Breast epithelium (tissue), 4 donors: ENCODE data around the gene SOHLH2. TPM values are rescaled to one million over a fixed set of nuclear protein-coding genes. Genes with fewer than 3 reads are reported as not detected.

Experiments
- DNase-seq, 2 donors: peaks; one replicate each; pipeline ENCODE4 v3.0.0-alpha.2; 2019; ENCODE audit warnings: low spot score in 2 of 2
- H3K27ac ChIP-seq, 2 donors: fragments of 200-600 bp; sonication (generic) in 1 of 2; one replicate each; pipeline ENCODE4 v1.5.1; 2016 to 2019; ENCODE audit warnings: mild to moderate bottlenecking in 1 of 2
- H3K27me3 ChIP-seq, 2 donors: fragments of 200-600 bp; sonication (generic) in 1 of 2; one replicate each; pipeline versions ENCODE4 v1.5.1 to v1.6.0; 2017 to 2019; ENCODE audit warnings: control low read depth in 1 of 2, mild to moderate bottlenecking in 1 of 2
- H3K36me3 ChIP-seq: fragments of 200-600 bp; one replicate; pipeline ENCODE4 v1.5.1; 2019
- H3K4me1 ChIP-seq, 2 donors: fragments of 200-600 bp; sonication (generic); one replicate each; pipeline ENCODE4 v1.5.1; 2016 to 2019; ENCODE audit warnings: control low read depth in 1 of 2
- H3K4me3 ChIP-seq, 3 donors: fragments of 200-600 bp; sonication (generic); 1 replicate in 2 of 3; 2 replicates in 1 of 3; pipeline ENCODE4 v1.5.1; 2016 to 2019; ENCODE audit warnings: mild to moderate bottlenecking in 3 of 3, moderate library complexity in 2 of 3
- H3K9me3 ChIP-seq, 2 donors: fragments of 200-600 bp; sonication (generic) in 1 of 2; one replicate each; pipeline ENCODE4 v1.5.1; 2016 to 2019; ENCODE audit warnings: control low read depth in 1 of 2
- POLR2A ChIP-seq: fragments of 450-650 bp; IDR thresholded peaks from one replicate; pipeline ENCODE4 v1.6.1; 2016; ENCODE audit warnings: antibody characterized with exemption, mild to moderate bottlenecking, moderate library complexity
- POLR2AphosphoS5 ChIP-seq, 3 donors: sonication (generic); formaldehyde crosslinking; IDR thresholded peaks; one replicate each; pipeline ENCODE4 v1.6.1; 2017; ENCODE audit warnings: antibody characterized with exemption in 3 of 3
- intact Hi-C: fragments of 100-400 bp; cut with DNase I; formaldehyde crosslinking; loops from one replicate; pipeline ENCODE4 v1.15.1; 2023; ENCODE audit warnings: low total_unique reads
- total RNA-seq, 3 donors: library from RNA; depleted of rRNA; stranded (reverse); fragments of >200 nt; gene quantifications; one replicate each; pipeline ENCODE4 v1.1.0, GENCODE V29; 2016
- TF ChIP-seq, protein P1 (sequence below), 3 donors: fragments of 450-650 bp; IDR thresholded peaks; one replicate each; pipeline ENCODE4 v1.5.1; 2016 to 2017; ENCODE audit warnings: antibody characterized with exemption in 3 of 3, mild to moderate bottlenecking in 3 of 3, moderate library complexity in 3 of 3

Gene SOHLH2
- total RNA-seq, 3 donors from 2014 or later, result 0.16 TPM; not detected in 2

DNA sequence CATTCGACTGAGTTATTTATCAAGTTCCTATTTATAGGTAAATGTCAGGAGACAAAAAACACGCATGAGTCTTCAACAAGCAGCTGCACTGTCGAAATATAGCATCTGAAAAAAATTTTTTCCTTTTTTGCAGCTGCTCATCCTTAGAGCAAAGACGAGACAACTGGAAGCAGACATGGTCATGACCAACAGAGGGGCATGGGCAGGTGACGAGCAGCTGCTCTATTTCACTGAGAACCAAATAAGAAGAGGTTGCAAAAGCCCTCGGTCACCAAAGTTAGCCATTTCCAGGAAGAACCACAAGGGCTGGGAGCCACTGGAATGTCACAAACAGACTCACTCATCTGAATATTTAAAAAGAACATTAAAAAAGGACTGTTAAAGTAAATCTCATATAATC is 22.2 kb downstream of the SOHLH2 start:
- Histone ChIP-seq H3K27me3 (no peaks in the 10 kb centered on the region), H3K4me3 (no peak overlapping the region), H3K27ac (no peak overlapping the region), H3K36me3 (no peaks in the 10 kb centered on the region), H3K9me3 (no peaks in the 10 kb centered on the region), H3K4me1 (no peaks in the 10 kb centered on the region)
- intact Hi-C loops, result no loop called here
- TF ChIP-seq POLR2AphosphoS5 (IDR thresholded peaks at IDR 0.05), result no peak
- no peak for DNase-seq

DNA sequence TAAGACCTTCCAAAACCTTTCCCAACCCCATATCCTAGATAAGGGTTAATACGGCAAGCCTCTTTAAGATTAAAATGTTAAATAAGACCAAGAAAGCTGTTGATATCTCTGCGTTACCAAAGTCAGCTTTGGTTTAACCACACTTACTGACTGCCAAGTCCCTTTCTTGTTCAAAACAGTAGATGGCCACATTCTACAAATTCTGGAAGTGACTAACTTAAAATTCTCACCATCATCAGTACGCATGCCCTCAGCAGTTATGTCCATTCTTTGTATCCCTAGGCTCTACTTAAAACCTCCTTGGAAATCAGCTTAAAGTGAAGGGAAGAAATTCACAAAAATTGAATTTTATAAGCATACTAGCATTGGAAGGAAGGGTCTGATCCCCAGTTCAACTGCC is 23.6 kb downstream of the SOHLH2 start:
- H3K36me3 ChIP-seq, result no peaks in the 10 kb centered on the region
- H3K27ac ChIP-seq, result no peak overlapping the region
- intact Hi-C loops, result no loop called here
- TF ChIP-seq POLR2AphosphoS5 (IDR thresholded peaks at IDR 0.05), result no peak
- TF ChIP-seq, protein P1, sequence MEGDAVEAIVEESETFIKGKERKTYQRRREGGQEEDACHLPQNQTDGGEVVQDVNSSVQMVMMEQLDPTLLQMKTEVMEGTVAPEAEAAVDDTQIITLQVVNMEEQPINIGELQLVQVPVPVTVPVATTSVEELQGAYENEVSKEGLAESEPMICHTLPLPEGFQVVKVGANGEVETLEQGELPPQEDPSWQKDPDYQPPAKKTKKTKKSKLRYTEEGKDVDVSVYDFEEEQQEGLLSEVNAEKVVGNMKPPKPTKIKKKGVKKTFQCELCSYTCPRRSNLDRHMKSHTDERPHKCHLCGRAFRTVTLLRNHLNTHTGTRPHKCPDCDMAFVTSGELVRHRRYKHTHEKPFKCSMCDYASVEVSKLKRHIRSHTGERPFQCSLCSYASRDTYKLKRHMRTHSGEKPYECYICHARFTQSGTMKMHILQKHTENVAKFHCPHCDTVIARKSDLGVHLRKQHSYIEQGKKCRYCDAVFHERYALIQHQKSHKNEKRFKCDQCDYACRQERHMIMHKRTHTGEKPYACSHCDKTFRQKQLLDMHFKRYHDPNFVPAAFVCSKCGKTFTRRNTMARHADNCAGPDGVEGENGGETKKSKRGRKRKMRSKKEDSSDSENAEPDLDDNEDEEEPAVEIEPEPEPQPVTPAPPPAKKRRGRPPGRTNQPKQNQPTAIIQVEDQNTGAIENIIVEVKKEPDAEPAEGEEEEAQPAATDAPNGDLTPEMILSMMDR (IDR thresholded peaks at IDR 0.05), result no peak
- no peak for TF ChIP-seq POLR2A
- H3K27me3 ChIP-seq, result no peaks in the 10 kb centered on the region
- no peak for DNase-seq
- H3K4me3 ChIP-seq, result no peak overlapping the region
- no peaks in the 10 kb centered on the region for H3K9me3 ChIP-seq
- no peaks in the 10 kb centered on the region for H3K4me1 ChIP-seq

DNA sequence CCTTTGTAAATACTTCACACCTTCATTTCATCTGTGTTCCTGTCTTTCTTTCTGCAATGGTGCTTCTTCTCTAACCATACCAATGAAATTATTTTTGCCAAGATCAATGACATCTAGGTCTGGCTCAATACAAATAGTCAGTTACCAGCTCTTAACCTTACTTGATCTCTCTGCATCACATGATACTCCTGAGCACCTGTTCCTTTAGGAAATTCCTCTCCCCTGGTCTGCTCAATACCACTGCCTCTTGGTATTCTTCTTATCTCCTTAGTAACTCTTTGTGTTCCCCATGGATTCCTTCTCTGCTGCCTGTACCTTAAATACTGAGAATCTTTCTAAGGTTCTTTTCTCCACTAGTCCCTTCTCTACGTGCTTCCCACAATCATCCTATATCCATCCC is 25.9 kb downstream of the SOHLH2 start:
- Histone ChIP-seq H3K36me3 (no peaks in the 10 kb centered on the region), H3K4me1 (no peaks in the 10 kb centered on the region), H3K27me3 (no peaks in the 10 kb centered on the region), H3K27ac (no peak overlapping the region), H3K4me3 (no peak overlapping the region), H3K9me3 (no peaks in the 10 kb centered on the region)
- intact Hi-C loops, result no loop called here
- TF ChIP-seq POLR2AphosphoS5 (IDR thresholded peaks at IDR 0.05), result no peak
- TF ChIP-seq, protein P1 (IDR thresholded peaks at IDR 0.05), result no peak
- no peak for TF ChIP-seq POLR2A
- DNase-seq, result no peak

DNA sequence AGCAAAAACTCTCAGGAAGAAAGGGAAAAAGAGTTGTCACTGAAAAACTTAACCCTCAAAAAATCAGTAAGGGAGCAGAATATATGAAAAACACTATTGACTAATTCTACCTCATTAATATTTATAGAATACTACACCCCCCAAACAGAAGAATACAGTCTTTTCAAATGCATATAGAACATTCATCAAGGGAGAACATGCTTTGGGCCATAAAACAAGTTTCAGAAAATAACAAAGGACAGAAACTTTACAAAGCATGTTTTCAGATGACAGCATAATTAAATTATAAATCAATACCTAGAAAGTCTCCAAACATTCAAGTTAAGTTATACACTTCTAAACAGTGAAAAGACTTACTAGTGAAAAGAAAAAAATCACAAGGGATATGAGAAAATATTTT is 30.5 kb downstream of the SOHLH2 start:
- Histone ChIP-seq H3K27ac (no peak overlapping the region), H3K36me3 (no peaks in the 10 kb centered on the region), H3K9me3 (no peaks in the 10 kb centered on the region), H3K27me3 (no peaks in the 10 kb centered on the region), H3K4me3 (no peak overlapping the region), H3K4me1 (no peaks in the 10 kb centered on the region)
- intact Hi-C loops, result no loop called here
- no peak for DNase-seq
- no peak for TF ChIP-seq POLR2A
- TF ChIP-seq, protein P1 (IDR thresholded peaks at IDR 0.05), result no peak
- no peak for TF ChIP-seq POLR2AphosphoS5 (IDR thresholded peaks at IDR 0.05)

DNA sequence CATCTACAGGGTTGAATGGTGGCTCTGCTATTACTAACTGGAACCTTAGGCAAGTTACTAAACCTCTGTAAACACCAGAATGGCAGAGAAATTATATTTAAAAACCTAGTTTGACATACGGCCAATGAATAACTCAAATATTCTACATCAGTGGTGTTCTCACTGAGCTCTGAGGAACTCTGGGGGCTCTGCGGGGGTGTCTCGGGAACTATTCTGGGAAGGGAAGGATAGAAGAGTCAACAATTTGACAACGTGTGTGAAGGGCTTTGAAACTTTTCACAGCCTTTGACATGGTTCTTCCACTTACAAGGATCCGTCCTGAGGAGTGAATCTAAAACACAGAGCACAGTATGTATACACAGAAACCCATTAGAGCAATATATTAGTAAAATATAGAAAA is 38.7 kb downstream of the SOHLH2 start:
- Histone ChIP-seq H3K9me3 (no peaks in the 10 kb centered on the region), H3K4me3 (no peak overlapping the region), H3K27me3 (no peaks in the 10 kb centered on the region), H3K27ac (no peak overlapping the region), H3K36me3 (no peaks in the 10 kb centered on the region), H3K4me1 (no peaks in the 10 kb centered on the region)
- TF ChIP-seq, protein P1 (IDR thresholded peaks at IDR 0.05), result no peak
- TF ChIP-seq POLR2A (no peak), POLR2AphosphoS5 (IDR thresholded peaks at IDR 0.05) (no peak)
- intact Hi-C loops, result no loop called here
- DNase-seq, result no peak

DNA sequence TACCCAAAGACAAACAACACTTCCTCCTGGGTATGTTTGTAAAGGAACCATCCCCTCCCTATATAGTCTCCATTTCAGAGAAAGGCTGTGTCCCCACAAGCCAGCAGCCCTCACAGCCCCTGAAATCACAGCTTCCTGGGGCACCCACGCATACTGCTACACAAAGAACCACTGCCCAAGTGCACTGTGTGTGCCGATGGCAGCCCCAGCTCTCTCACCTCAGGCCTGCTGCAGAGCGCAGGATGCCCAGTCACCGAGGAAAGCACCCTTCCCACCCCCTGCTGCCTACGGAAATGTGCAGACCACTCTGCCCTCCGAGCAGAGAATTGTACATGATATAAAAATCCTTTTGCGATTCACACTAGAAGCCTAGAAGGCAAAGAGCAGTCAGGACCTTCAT is 39.4 kb downstream of the SOHLH2 start:
- H3K4me3 ChIP-seq, result no peak overlapping the region
- H3K27ac ChIP-seq, result no peak overlapping the region
- no peaks in the 10 kb centered on the region for H3K36me3 ChIP-seq
- H3K9me3 ChIP-seq, result no peaks in the 10 kb centered on the region
- H3K4me1 ChIP-seq, result no peaks in the 10 kb centered on the region
- DNase-seq, result no peak
- TF ChIP-seq POLR2AphosphoS5 (IDR thresholded peaks at IDR 0.05) (no peak), POLR2A (no peak)
- TF ChIP-seq, protein P1 (IDR thresholded peaks at IDR 0.05), result no peak
- no peaks in the 10 kb centered on the region for H3K27me3 ChIP-seq
- intact Hi-C loops, result no loop called here
